NCI-H146 treated with DMSO at 0.1 percent for 48 hours (cell line): ENCODE measurements around the gene CHST7.

Experiments
- DNase-seq: peaks from one replicate; lab custom pipeline; 2025; ENCODE audit not compliant: unreplicated experiment; lab: John Stamatoyannopoulos, UW

CHST7 gene

GRCh38 chrX:46572340-46572936, 1.1 kb upstream of the CHST7 start:
- no peak for DNase-seq

GRCh38 chrX:46573892-46574773, 568 bp downstream of the CHST7 start:
- DNase-seq, result peak; percentile 46

GRCh38 chrX:46574774-46575381, 1.3 kb downstream of the CHST7 start:
- peak; percentile 55 for DNase-seq

GRCh38 chrX:46575586-46575985, 2.0 kb downstream of the CHST7 start:
- DNase-seq, result no peak

GRCh38 chrX:46575991-46576392, 2.4 kb downstream of the CHST7 start:
- DNase-seq, result no peak

GRCh38 chrX:46576458-46576857, 2.9 kb downstream of the CHST7 start:
- DNase-seq, result no peak

- no peak for DNase-seq
Observed at GRCh38 chrX:46577221-46578005, 3.8 kb downstream of the CHST7 start.

GRCh38 chrX:46579250-46579649, 5.7 kb downstream of the CHST7 start:
- no peak for DNase-seq

- DNase-seq, result no peak
Observed at GRCh38 chrX:46580613-46581012, 7.0 kb downstream of the CHST7 start.

GRCh38 chrX:46582325-46582724, 8.8 kb downstream of the CHST7 start:
- no peak for DNase-seq

DNA sequence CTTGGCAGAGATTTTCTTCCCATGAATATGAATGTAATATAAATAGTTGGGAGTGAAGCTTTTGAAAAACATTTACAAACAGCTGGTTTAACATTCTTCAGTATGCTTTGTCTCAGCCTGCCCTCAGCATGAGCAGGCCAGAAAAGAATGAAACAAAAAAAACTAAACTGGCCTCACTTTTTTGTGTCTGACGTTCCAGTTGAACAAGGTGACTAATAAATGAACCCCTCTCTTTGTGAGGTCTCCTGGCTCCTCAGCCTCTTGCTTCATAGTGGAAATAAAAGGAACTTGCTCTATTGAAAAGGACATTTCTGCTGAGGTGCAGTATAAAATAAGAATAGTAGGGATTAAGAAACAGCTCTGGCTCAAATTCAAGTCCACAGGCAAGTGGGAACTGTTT, 9.4 kb downstream of the CHST7 start:
- no peak for DNase-seq

DNA sequence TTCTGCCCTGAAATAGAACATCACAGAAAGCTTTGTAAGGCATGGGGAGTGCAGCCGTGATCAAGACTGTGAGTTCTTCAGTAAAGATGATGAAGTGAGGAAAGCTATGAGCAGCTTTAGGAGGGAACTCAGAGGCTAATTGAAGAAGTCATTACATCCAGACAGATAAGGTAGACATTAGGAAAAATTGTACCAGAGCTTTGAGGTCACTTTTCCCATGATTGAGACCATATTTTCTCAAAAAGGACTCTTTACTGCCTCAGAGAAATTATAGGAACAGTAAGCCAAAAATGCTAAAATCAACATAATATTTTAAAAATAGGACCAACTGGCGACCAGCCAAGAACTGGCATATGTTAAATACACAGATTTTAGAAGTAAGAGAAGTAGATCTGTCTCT, 11.2 kb downstream of the CHST7 start:
- no peak for DNase-seq

DNA sequence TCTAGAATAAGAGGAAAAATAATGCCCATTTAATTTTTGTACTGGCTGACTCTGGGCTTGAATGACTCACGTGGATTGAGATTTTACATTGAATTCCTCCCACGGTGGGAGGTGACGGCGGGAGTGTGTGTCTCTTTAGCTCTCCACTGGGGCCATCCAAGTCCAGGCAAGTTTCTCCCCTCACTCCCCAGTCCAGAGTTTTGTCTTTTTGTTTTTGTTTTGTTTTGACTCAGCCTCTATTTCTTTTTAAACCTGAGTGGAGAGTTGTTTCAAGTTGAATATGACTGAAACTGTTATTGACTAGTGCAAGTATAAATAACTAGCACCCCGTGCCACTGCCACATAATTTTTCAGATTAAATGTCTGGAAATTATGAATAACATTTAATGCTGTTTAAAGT, 13.6 kb downstream of the CHST7 start:
- DNase-seq, result no peak

GRCh38 chrX:46587753-46588171, 14.2 kb downstream of the CHST7 start:
- DNase-seq, result no peak

- no peak for DNase-seq
Observed at GRCh38 chrX:46588263-46588662, 14.7 kb downstream of the CHST7 start.

- DNase-seq, result no peak
Observed at GRCh38 chrX:46589977-46590723, 16.6 kb downstream of the CHST7 start.

- DNase-seq, result no peak
Observed at GRCh38 chrX:46595084-46595483, 21.5 kb downstream of the CHST7 start.

DNA sequence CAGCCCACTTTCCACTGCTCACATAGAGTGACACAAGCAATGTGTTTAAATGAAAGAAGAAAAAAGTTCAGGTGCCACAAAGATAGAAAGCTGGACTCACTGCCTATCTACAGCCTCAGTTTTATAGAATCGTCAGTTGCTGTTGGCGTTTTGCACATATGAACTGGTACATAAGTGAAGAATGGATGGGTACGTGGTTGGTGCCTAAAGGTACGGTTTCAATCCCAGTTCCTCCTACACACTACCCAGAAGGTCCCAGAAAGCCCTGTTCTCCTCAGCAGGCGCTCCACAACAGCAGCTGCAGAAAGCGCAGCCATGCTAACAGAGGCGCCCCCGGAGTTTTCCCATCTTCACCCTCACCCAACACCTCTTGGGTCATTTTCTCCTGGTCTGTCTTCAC, 23.6 kb downstream of the CHST7 start:
- DNase-seq, result no peak

DNA sequence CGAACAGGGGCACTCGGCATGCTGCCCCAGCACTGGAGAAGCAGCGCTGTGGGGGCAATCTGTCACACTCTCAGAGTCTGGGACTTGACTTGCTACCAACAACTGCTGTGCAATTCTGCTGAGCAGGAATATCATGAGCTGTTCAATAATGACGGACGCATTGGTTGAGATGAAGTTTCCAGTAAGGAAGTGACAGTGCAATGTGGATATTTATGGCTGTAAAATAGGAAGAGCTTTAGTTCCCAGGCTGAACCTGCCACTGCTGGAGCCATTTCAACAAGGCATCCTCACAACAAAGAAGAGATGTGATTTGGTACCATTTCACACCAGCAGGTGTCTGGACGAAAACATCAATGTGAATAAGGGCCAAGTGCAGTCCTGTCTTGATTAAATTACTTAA, 24.2 kb downstream of the CHST7 start:
- DNase-seq, result no peak

GRCh38 chrX:46599051-46599560, 25.5 kb downstream of the CHST7 start:
- no peak for DNase-seq
